Skin epidermis (tissue), 12 donors: ENCODE measurements around the gene MCL1.

ENCODE experiments used
- H3K27ac ChIP-seq, 21 experiments: fragments of 200-600 bp; sonication (generic) in 11 of 21; one replicate each; pipeline ENCODE4 v1.5.0; 2020; ENCODE audit warnings: mild to moderate bottlenecking in 3 of 21, inconsistent platforms in 2 of 21, moderate library complexity in 2 of 21
- H3K4me3 ChIP-seq, 7 experiments: fragments of 200-600 bp; sonication (generic) in 2 of 7; one replicate each; pipeline ENCODE4 v1.5.0; 2020; ENCODE audit warnings: inconsistent platforms in 2 of 7, mild to moderate bottlenecking in 2 of 7, moderate library complexity in 1 of 7

MCL1 gene

DNA sequence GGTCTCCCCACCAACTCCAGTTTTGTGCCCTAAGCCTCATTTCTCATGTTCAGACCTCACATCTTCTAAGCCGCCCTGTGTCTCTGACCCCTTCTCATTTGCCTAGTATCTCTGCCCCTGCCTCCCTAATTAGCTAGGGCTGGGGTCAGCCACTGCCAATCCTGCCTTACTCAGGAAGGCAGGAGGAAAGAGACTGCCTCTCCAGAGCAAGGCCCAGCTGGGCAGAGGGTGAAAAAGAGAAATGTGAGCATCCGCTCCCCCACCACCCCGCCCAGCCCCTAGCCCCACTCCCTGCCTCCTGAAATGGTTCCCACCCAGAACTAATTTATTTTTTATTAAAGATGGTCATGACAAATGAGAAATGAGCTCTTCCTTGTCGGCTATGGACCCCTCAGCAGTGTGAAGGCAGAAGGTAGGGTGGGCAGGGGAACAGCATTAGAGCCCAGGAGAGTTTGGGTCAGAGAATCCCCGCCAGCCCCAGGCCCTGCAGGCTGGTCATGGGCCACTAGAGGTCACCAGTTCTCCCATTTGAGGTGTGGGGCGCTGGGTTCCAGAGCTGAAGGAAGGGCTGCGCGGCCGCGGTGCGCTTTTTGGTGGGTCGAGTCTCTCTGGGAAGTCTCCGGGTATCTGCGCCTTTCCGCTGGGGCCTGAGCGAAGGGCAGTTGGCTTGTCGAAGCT lies 18.7 kb downstream of the MCL1 start:
- peak overlapping the region; percentile 36 to 59 (median 43) for H3K4me3 ChIP-seq
- H3K27ac ChIP-seq, result peak overlapping the region; percentile 82 to 100 (median 99)

DNA sequence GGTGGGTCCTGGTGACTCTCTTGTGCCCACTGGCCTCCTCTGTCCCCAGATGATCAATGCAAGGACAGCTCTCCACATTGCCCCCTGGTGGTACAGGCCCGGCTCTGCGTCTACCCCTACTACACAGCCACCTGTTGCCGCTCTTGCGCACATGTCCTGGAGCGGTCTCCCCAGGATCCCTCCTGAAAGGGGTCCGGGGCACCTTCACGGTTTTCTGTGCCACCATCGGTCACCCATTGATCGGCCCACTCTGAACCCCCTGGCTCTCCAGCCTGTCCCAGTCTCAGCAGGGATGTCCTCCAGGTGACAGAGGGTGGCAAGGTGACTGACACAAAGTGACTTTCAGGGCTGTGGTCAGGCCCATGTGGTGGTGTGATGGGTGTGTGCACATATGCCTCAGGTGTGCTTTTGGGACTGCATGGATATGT lies 19.4 kb downstream of the MCL1 start:
- Histone ChIP-seq H3K27ac (peak overlapping the region in 18 of 21 experiments; percentile 98 to 100 (median 100)), H3K4me3 (peak overlapping the region in 1 of 7 experiments; percentile 44)

DNA sequence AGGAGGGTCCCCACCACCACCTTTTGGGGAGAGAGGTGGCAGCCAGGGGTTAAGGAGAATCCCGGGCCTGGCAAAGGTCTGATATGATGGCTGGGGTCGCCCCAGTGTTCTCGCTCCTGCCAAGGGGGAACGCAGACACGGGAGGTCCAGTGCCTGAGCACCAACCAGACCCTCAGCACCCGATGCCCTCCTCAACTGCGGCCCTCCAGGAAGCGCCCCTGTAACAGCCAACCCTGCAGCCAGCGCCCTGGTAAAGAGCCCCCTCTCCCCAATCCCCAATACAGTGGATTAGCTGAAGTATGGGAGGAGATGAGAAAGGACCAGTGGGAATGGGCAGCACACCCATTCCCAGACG lies 19.8 kb downstream of the MCL1 start:
- H3K4me3 ChIP-seq, result no peak overlapping the region
- peak overlapping the region in 15 of 21 experiments; percentile 7 to 100 (median 100) for H3K27ac ChIP-seq

DNA sequence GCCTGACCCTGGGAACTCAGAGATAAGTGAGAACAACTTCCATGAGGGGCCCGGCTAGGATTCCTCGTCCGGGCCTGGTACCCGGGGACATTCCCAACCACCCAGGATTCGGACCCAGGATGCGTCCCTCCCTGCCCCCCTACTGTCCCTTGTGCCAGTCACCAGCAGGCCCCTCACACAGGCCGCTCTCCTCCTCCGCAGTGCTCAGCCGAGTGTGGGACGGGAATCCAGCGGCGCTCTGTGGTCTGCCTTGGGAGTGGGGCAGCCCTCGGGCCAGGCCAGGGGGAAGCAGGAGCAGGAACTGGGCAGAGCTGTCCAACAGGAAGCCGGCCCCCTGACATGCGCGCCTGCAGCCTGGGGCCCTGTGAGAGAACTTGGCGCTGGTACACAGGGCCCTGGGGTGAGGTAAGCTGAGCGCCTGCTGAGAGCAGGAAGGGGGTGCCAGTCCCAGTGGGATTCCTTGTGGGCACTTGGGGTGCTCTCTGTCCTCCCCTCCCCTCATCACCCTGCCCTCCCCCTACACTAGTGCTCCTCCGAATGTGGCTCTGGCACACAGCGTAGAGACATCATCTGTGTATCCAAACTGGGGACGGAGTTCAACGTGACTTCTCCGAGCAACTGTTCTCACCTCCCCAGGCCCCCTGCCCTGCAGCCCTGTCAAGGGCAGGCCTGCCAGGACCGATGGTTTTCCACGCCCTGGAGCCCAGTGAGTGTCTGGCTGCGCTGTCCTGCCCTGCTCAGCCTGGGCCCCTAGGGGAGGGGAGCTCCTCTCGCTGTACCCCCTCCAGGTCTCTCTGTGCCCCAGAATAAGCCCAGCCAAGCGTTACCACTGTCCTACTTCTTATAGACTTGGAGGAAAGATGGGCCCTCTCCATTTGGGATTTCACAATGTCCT lies 20.4 kb downstream of the MCL1 start:
- peak overlapping the region in 17 of 21 experiments; percentile 7 to 100 (median 99) for H3K27ac ChIP-seq

DNA sequence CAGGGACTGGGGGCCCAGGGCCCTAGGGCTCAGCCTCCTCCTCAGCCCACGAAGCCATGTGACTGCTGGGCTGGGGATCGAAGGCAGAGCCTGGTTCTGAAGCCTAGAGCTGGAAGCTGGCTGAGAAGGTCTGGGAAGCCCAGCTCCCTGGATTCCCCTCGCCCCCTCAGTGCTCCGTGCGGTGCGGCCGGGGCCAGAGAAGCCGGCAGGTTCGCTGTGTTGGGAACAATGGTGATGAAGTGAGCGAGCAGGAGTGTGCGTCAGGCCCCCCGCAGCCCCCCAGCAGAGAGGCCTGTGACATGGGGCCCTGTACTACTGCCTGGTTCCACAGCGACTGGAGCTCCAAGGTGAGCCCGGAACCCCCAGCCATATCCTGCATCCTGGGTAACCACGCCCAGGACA lies 21.1 kb downstream of the MCL1 start:
- Histone ChIP-seq H3K27ac (peak overlapping the region in 8 of 21 experiments; percentile 73 to 100 (median 100)), H3K4me3 (peak overlapping the region in 2 of 7 experiments; percentile 4 to 6)

More for the DNA sequence above, 20.4 kb downstream of the MCL1 start:
- peak overlapping the region in 4 of 7 experiments; percentile 4 to 13 (median 5) for H3K4me3 ChIP-seq

DNA sequence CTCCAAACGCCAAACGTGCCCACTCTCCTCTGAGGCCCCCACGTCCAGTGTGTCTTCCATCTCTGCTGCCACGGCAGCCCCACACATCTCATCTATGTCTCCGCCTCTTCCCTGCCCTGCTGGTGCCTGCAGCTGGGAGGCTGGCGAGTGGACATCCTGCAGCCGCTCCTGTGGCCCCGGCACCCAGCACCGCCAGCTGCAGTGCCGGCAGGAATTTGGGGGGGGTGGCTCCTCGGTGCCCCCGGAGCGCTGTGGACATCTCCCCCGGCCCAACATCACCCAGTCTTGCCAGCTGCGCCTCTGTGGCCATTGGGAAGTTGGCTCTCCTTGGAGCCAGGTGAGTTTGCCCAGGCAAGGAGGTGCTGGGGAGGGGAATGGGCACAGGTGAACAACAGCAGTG lies 21.6 kb downstream of the MCL1 start:
- H3K4me3 ChIP-seq, result no peak overlapping the region
- H3K27ac ChIP-seq, result peak overlapping the region in 4 of 21 experiments; percentile 22 to 100 (median 86)

DNA sequence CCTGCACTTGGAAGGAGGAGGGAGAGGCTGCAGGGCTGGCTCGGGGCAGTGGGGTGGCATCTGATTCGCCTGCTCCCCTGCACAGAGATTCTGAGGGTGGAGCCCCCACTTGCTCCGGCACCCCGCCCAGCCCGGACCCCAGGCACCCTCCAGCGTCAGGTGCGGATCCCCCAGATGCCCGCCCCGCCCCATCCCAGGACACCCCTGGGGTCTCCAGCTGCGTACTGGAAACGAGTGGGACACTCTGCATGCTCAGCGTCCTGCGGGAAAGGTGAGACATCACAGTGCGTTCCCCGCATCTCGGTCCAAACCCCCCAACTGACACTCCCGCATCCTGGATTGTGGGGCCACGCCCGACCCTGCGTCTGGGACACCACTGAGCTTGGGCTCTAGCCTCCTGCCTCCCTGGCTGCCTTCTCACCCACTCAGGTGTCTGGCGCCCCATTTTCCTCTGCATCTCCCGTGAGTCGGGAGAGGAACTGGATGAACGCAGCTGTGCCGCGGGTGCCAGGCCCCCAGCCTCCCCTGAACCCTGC lies 22.3 kb downstream of the MCL1 start:
- Histone ChIP-seq H3K4me3 (no peak overlapping the region), H3K27ac (peak overlapping the region in 3 of 21 experiments; percentile 2 to 22 (median 11))

DNA sequence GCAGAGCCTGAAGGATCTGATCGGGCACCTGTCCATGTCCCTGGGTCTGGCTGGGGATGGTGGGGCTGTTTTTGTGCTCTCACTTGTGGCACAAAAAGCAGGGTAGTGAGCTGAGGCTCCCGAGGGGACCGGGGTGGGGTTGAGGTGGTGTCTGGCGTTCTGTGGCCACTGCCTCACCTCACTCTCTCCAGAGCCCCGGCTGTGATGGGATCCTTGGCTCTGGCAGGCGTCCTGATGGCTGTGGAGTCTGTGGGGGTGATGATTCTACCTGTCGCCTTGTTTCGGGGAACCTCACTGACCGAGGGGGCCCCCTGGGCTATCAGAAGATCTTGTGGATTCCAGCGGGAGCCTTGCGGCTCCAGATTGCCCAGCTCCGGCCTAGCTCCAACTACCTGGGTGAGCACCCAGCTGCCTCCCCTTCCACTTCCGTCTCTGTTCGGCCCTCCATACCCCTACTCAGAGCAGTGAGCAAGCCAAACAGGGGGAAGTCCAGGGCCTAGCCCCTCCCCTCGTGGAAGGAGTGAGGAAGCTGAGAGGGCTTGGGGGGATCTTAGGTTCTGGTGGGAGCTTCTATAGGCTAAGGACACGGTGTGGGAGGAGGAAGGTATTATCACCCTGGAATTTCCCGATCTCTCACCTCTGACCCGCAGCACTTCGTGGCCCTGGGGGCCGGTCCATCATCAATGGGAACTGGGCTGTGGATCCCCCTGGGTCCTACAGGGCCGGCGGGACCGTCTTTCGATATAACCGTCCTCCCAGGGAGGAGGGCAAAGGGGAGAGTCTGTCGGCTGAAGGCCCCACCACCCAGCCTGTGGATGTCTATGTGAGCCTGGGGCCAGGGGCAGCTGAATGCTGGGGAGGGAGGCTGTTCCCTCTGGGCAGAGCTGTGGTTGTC lies 23.2 kb downstream of the MCL1 start:
- peak overlapping the region in 2 of 21 experiments; percentile 2 to 11 for H3K27ac ChIP-seq
- no peak overlapping the region for H3K4me3 ChIP-seq

DNA sequence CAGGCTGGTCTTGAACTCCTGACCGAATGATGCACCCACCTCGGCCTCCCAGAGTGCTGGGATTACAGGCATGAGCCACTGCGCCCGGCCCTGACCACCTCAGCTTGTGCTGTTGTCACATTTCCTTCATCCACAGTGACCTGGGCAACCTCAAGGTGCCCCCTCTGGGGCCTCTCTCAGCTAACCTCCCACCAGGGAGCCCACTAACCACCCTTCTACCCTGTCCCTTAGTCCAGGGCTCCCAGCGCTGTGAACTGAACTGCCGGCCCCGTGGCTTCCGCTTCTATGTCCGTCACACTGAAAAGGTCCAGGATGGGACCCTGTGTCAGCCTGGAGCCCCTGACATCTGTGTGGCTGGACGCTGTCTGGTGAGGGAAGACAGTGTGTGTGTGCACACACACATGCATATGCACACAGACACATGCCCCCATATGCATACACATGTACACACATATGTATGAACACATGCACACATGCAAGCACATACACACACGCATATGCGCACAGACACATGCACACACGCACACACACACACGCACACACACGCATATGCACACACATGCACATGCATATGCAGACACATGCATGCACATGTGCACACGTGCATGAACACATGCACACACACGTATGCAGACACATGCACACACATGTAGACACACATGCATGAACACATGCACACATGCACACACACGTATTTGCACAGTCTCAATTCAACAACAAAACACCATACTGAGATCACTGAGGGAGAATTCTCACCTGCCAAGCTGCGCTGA lies 24.0 kb downstream of the MCL1 start:
- no peak overlapping the region for H3K27ac ChIP-seq
- H3K4me3 ChIP-seq, result no peak overlapping the region

DNA sequence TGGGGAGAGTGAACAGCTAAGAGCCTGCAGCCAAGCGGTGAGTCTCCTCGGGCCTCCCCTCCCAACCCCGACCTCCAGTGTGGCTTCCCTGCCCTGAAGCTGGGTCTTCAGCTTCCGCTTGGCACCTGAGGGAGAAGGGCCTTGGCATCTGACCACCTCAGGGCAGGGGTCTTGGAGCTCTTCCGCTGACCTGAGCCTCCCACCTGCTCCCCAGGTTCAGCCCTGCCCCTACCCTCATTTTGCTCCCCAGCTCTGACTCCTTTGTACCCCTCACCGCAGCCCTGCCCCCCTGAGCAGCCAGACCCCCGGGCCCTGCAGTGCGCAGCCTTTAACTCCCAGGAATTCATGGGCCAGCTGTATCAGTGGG lies 25.3 kb downstream of the MCL1 start:
- Histone ChIP-seq H3K27ac (peak overlapping the region in 9 of 21 experiments; percentile 23 to 95 (median 77)), H3K4me3 (no peak overlapping the region)

DNA sequence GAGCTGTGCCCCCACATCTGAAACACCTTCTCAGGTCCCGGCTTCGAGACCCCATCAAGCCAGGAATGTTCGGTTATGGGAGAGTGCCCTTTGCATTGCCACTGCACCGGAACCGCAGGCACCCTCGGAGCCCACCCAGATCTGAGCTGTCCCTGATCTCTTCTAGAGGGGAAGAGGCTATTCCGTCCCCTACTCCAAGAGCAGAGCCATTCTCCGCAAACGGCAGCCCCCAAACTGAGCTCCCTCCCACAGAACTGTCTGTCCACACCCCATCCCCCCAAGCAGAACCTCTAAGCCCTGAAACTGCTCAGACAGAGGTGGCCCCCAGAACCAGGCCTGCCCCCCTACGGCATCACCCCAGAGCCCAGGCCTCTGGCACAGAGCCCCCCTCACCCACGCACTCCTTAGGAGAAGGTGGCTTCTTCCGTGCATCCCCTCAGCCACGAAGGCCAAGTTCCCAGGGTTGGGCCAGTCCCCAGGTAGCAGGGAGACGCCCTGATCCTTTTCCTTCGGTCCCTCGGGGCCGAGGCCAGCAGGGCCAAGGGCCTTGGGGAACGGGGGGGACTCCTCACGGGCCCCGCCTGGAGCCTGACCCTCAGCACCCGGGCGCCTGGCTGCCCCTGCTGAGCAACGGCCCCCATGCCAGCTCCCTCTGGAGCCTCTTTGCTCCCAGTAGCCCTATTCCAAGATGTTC lies 25.9 kb downstream of the MCL1 start:
- peak overlapping the region in 15 of 21 experiments; percentile 33 to 95 (median 75) for H3K27ac ChIP-seq

DNA sequence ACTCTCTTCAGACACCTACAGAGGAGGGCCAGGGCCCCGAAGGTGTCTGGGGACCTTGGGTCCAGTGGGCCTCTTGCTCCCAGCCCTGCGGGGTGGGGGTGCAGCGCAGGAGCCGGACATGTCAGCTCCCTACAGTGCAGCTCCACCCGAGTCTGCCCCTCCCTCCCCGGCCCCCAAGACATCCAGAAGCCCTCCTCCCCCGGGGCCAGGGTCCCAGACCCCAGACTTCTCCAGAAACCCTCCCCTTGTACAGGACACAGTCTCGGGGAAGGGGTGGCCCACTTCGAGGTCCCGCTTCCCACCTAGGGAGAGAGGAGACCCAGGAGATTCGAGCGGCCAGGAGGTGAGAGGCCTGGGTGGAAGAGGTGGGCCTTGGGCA lies 26.5 kb downstream of the MCL1 start:
- Histone ChIP-seq H3K4me3 (no peak overlapping the region), H3K27ac (peak overlapping the region in 19 of 21 experiments; percentile 33 to 95 (median 70))

More for the DNA sequence above, 25.9 kb downstream of the MCL1 start:
- H3K4me3 ChIP-seq, result no peak overlapping the region

DNA sequence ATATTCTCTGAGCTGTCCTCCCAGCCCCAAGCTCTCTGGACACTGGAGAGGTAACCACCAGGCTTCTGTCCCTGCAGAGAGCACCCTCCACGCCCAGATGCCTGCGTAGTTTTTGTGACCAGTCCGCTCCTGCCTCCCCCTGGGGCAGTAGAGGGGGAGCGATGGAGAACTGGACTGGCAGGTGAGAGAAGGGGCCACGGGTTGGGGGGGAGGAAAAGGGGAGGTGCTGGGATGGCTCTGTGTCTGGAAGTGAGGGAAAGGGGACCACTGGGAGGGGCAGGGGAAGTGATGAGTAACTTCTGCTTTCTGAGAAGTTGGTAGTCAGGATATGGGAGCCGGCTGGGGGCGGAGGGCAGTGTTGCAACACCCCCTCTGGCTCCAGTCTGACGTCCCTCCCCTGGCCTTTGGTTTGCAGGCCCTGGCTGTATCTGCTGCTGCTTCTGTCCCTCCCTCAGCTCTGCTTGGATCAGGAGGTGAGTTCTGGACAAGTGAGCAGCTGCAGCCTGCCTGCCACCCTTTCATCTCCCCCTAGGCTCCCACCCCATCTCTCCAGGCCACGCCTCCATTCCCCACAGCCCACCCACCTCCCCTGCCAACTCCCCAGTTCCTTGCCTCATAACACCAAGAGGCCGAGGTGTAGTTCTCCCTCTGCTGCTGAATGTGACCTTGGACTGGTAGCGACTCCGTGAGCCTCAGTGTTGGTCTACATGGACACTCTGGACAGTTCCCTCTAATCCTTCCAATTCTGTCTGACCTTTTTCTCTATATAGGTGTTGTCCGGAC lies 27.1 kb downstream of the MCL1 start:
- peak overlapping the region in 20 of 21 experiments; percentile 33 to 95 (median 74) for H3K27ac ChIP-seq
- H3K4me3 ChIP-seq, result no peak overlapping the region

DNA sequence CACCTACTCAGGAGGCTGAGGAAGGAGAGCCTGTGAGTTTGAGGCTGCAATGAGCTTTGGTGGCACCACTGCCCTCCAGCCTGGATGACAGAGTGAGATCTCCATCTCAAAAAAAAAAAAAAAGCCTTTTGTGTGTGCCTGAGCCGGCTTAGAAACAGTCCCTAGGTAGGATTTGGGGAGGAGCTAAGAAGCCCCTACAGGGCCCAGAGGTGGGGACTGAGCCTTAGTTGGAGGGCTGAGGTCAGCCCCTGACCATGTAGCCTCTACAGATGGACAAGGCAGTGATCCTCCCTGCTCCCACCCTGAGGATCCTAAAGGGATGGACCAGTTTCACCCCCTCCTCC lies 27.7 kb downstream of the MCL1 start:
- no peak overlapping the region for H3K4me3 ChIP-seq
- H3K27ac ChIP-seq, result peak overlapping the region in 19 of 21 experiments; percentile 31 to 95 (median 76)

DNA sequence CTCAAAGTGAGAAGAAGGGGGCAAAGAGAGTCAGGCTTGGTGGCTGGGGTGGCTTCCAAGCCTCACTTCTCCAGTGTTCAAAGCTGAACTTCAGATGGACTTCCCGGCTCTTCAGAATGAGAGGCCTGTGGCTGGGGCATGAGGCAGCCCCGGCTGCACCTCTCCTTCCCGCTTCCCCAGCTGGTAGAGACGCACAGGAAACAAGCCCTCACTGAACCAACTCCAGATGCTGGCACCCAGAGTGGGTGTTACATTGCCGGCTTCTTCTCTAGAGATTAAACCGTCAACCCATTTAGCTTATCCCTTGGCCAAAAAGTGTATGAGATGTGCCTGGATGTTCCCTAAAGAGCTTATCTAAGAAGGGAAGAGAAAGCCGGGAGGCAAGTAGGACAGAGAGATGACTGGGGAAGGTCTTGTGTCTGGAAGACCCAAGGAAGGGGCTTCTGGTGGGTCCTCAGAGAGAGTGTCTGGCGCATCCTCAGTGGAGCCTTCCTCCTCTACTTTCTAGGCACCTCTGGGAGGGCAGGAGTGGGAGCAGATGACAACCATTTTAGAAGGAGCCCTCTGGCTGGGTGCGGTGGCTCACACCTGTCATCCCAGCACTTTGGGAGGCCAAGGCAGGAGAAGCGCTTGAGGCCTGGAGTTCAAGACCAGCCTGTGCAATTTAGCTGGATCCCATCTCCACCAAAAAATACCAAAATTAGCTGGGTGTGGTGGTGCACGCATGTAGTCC lies 28.2 kb downstream of the MCL1 start:
- H3K27ac ChIP-seq, result peak overlapping the region in 17 of 21 experiments; percentile 21 to 95 (median 82)
- H3K4me3 ChIP-seq, result no peak overlapping the region

DNA sequence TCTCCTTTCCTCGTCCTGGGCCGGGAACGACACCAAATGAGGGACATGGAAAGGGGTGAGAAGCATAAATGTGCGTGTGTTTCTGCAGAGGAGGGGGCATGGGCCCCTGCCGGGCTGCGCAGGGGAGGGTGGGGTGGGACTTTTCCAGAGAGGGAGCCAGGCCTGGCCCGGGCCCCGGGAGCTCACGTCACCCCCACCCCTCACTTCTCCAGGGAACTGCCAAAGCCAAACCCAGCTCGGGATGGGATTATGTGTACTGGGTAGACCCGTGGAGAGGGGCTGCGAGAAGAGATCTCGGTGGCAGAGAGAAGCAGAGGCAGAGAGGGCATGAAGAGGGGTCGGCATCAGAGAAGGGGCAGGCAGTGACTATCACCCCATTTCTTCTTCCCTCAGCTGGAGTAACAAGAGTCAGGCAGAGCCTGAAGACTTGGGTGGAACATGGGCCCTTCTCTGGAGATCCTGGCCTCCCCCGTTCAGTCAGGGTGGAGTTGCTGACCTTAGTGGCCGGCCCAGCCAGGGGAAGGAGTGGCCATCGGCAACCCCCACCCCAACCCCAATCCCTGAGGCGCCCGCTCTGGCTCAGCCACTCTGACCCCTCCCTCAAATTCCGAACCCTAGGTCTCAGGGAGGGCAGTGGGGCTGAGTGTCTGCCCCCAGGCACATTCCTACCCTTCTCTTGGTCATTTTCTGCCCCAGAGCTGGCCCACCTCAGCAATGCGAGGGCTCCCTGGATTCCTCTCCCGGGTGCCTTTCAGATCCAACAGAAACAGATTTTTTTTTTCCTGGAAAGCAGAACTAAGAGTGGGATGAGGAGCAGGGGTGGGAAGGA lies 29.0 kb downstream of the MCL1 start:
- H3K4me3 ChIP-seq, result peak overlapping the region in 6 of 7 experiments; percentile 39 to 58 (median 48)
- peak overlapping the region in 17 of 21 experiments; percentile 21 to 95 (median 82) for H3K27ac ChIP-seq
